ENCODE measurements around the gene SARM1. TPM values are rescaled to one million over a fixed set of nuclear protein-coding genes. Genes with fewer than 3 reads are reported as not detected.

Gene SARM1
- total RNA-seq, 1 experiment from 2014 or later = 5.1 TPM

GRCh38 chr17:28372203-28372944, 880 bp downstream of the SARM1 start:
- Histone ChIP-seq H3T11ph (ENCODE audit: low read length) (no peak overlapping the region), H4K5ac (ENCODE audit: insufficient read length, low read depth, low read length) (no peak overlapping the region), H2BK15ac (ENCODE audit: low read depth, low read length) (no peak overlapping the region; the same call in 1 of the 2 replicates), H3K4me2 (ENCODE audit: insufficient read depth, insufficient read length, low read length) (peak overlapping the region; percentile 53), H3K9ac (ENCODE audit: extremely low read depth, insufficient read length, low read length) (no peak overlapping the region), H4K8ac (replicated peaks; ENCODE audit: insufficient read length, low read depth, low read length) (no peak overlapping the region), H2AFZ (ENCODE audit: low read length) (no peak overlapping the region), H2BK120ac (ENCODE audit: low read depth, low read length, poor library complexity, severe bottlenecking) (no peak overlapping the region), H4K20me1 (ENCODE audit: control insufficient read depth, insufficient read depth, insufficient read length) (peaks cover 2% of the 10 kb centered on the region), H3K23me2 (ENCODE audit: insufficient read length, low read depth, low read length, poor library complexity, severe bottlenecking) (peaks cover 10% of the 10 kb centered on the region), H3K18ac (ENCODE audit: insufficient read length, low read depth, low read length) (no peak overlapping the region), H3K27ac (ENCODE audit: insufficient read length, low read depth, low read length) (no peak overlapping the region), H2BK12ac (ENCODE audit: insufficient read length, low read depth, low read length) (no peak overlapping the region), H3K79me1 (ENCODE audit: insufficient read depth, low read depth, low read length, poor library complexity, severe bottlenecking) (no peaks in the 10 kb centered on the region), H3K27me3 (ENCODE audit: insufficient read depth, low read length) (peaks cover 12% of the 10 kb centered on the region; the same call in 1 of the 2 replicates), H3K23ac (ENCODE audit: insufficient read length, low read depth, low read length) (no peak overlapping the region), H3K4ac (ENCODE audit: low read depth, low read length) (no peak overlapping the region), H3K9me3 (ENCODE audit: control insufficient read depth, low read depth, low read length) (no peaks in the 10 kb centered on the region), H3K56ac (ENCODE audit: insufficient read length, low read depth, low read length) (no peak overlapping the region), H2BK20ac (ENCODE audit: low read depth, low read length, poor library complexity, severe bottlenecking) (no peak overlapping the region), H3K79me2 (ENCODE audit: insufficient read depth, low read length) (no peaks in the 10 kb centered on the region), H2AK5ac (ENCODE audit: insufficient read length, low read length) (no peak overlapping the region), H2BK5ac (ENCODE audit: insufficient read length, low read length) (no peak overlapping the region), H4K91ac (ENCODE audit: insufficient read length, low read depth, low read length) (no peak overlapping the region), H3K4me1 (ENCODE audit: insufficient read depth, low read length) (peaks cover 2% of the 10 kb centered on the region; the same call in 1 of the 2 replicates), H3K14ac (ENCODE audit: insufficient read depth, low read length) (peak overlapping the region; percentile 9; the same call in 1 of the 2 replicates)
- no peak for TF ChIP-seq CTCF (conservative IDR thresholded peaks at IDR 0.05)
- Mint-ChIP-seq H3K27ac (no peak overlapping the region), H3K9me3 (no peaks in the 10 kb centered on the region; a peak in 2 of 5 replicates), H3K4me3 (peak overlapping the region; percentile 57 to 83), H3K36me3 (ENCODE audit: insufficient read depth in 1 of 3, low read depth in 3 of 3) (peaks cover 0 to 6% (median 2%) of the 10 kb centered on the region in 3 experiments; a peak in 3 of 7 replicates), H3K4me1 (peaks cover 14 to 21% of the 10 kb centered on the region in 2 experiments), H3K27me3 (ENCODE audit: low read depth) (peaks cover 46% of the 10 kb centered on the region)
- DNase-seq = peak; percentile 43
- no CpG with 5 or more reads among the region's 53 CpGs for WGBS (ENCODE audit: extremely low coverage, insufficient read length, low lambda C conversion rate)

Data from H9 (cell line).